ENCODE data around the gene ITPR2.
"Not testable (repeated sequence)": the region's sequence is repeated elsewhere in the genome, so short reads cannot be mapped to it uniquely, and the experiment has no call there.

The ITPR2 gene

GRCh38 chr12:26867080-26867479 lies 34.1 kb upstream of the ITPR2 start:
- ChIA-PET CTCF (interaction anchor here (0.7 kb wide), 1 partner anchor 22 kb away, joined by 6 read pairs; no protein-coding TSS in a partner anchor), POLR2A (no interaction called here)
- TF ChIP-seq NFRKB (IDR thresholded peaks at IDR 0.05) (no peak), FOXM1 (IDR thresholded peaks at IDR 0.05; ENCODE audit: borderline replicate concordance) (no peak), FOXA1 (IDR thresholded peaks at IDR 0.05) (no peak), LEF1 (IDR thresholded peaks at IDR 0.05; ENCODE audit: borderline replicate concordance) (no peak), CTBP1 (IDR thresholded peaks at IDR 0.05; ENCODE audit: borderline replicate concordance) (no peak), L3MBTL2 (conservative IDR thresholded peaks at IDR 0.05) (no peak), ZNF384 (IDR thresholded peaks at IDR 0.05) (no peak), PKNOX1 (IDR thresholded peaks at IDR 0.05) (no peak), HDGF (IDR thresholded peaks at IDR 0.05; ENCODE audit: borderline replicate concordance) (no peak), ARNT (IDR thresholded peaks at IDR 0.05) (no peak), SUZ12 (IDR thresholded peaks at IDR 0.05) (no peak), TARDBP (IDR thresholded peaks at IDR 0.05) (no peak), ELF4 (IDR thresholded peaks at IDR 0.05) (no peak), SP1 (IDR thresholded peaks at IDR 0.05) (no peak), FOXK2 (IDR thresholded peaks at IDR 0.05) (no peak), BHLHE40 (IDR thresholded peaks at IDR 0.05; ENCODE audit: borderline replicate concordance) (no peak)
- no peak for DNase-seq (ENCODE audit: extremely low spot score)

- no peak for DNase-seq (ENCODE audit: extremely low spot score)
- ChIA-PET CTCF (interaction anchor here (0.9 to 1.4 kb wide), 2 partner anchors 31 to 152 kb away, joined by 3 read pairs; no protein-coding TSS in a partner anchor), POLR2A (no interaction called here)
- TF ChIP-seq ELF4 (IDR thresholded peaks at IDR 0.05) = no peak
- TF ChIP-seq L3MBTL2 (conservative IDR thresholded peaks at IDR 0.05) = 0 out of 2 replicates have a peak, but pooled peaks have one; percentile 12
These were observed 30.5 kb upstream of the ITPR2 start for GRCh38 chr12:26863515-26863914.

- DNase-seq (ENCODE audit: extremely low spot score); POLR2A ChIA-PET: not testable (repeated sequence)
- CTCF ChIA-PET = interaction anchor here (0.9 to 1.4 kb wide), 2 partner anchors 31 to 153 kb away, joined by 3 read pairs; no protein-coding TSS in a partner anchor
These were observed 29.8 kb upstream of the ITPR2 start for GRCh38 chr12:26862787-26863186.

GRCh38 chr12:26861690-26862089 lies 28.7 kb upstream of the ITPR2 start:
- CTCF ChIA-PET = no interaction called here
- POLR2A ChIA-PET = no interaction called here
- DNase-seq (ENCODE audit: extremely low spot score) = no peak
- TF ChIP-seq CTBP1 (IDR thresholded peaks at IDR 0.05; ENCODE audit: borderline replicate concordance) (no peak), FOXM1 (IDR thresholded peaks at IDR 0.05; ENCODE audit: borderline replicate concordance) (no peak), TARDBP (IDR thresholded peaks at IDR 0.05) (no peak), ELF4 (IDR thresholded peaks at IDR 0.05) (no peak), L3MBTL2 (conservative IDR thresholded peaks at IDR 0.05) (no peak), HDGF (IDR thresholded peaks at IDR 0.05; ENCODE audit: borderline replicate concordance) (no peak), PKNOX1 (IDR thresholded peaks at IDR 0.05) (no peak), FOXA1 (IDR thresholded peaks at IDR 0.05) (no peak), FOXK2 (IDR thresholded peaks at IDR 0.05) (no peak)

- CTCF ChIA-PET = interaction anchor here (0.7 to 0.9 kb wide), 2 partner anchors 28 to 158 kb away, joined by 3 read pairs; no protein-coding TSS in a partner anchor
These were observed 24.6 kb upstream of the ITPR2 start for GRCh38 chr12:26857465-26858176.

GRCh38 chr12:26855337-26855736 lies 22.3 kb upstream of the ITPR2 start:
- no peak for DNase-seq (ENCODE audit: extremely low spot score)
- CTCF ChIA-PET = interaction anchor here (1.2 kb wide), 1 partner anchor 31 kb away, joined by 5 read pairs; no protein-coding TSS in a partner anchor
- POLR2A ChIA-PET = no interaction called here
- no peak for TF ChIP-seq HDGF (IDR thresholded peaks at IDR 0.05; ENCODE audit: borderline replicate concordance)
- TF ChIP-seq FOXM1 (IDR thresholded peaks at IDR 0.05; ENCODE audit: borderline replicate concordance) = no peak
- TF ChIP-seq ELF4 (IDR thresholded peaks at IDR 0.05) = no peak
- no peak for TF ChIP-seq SP1 (IDR thresholded peaks at IDR 0.05)
- TF ChIP-seq ZNF384 (IDR thresholded peaks at IDR 0.05) = no peak
- no peak for TF ChIP-seq LEF1 (IDR thresholded peaks at IDR 0.05; ENCODE audit: borderline replicate concordance)
- TF ChIP-seq L3MBTL2 (conservative IDR thresholded peaks at IDR 0.05) = no peak
- no peak for TF ChIP-seq FOXK2 (IDR thresholded peaks at IDR 0.05)
- TF ChIP-seq TARDBP (IDR thresholded peaks at IDR 0.05) = no peak
- TF ChIP-seq BHLHE40 (IDR thresholded peaks at IDR 0.05; ENCODE audit: borderline replicate concordance) = no peak
- no peak for TF ChIP-seq PKNOX1 (IDR thresholded peaks at IDR 0.05)
- TF ChIP-seq FOXA1 (IDR thresholded peaks at IDR 0.05) = no peak
- TF ChIP-seq SUZ12 (IDR thresholded peaks at IDR 0.05) = no peak
- no peak for TF ChIP-seq CTBP1 (IDR thresholded peaks at IDR 0.05; ENCODE audit: borderline replicate concordance)
- no peak for TF ChIP-seq ARNT (IDR thresholded peaks at IDR 0.05)
- no peak for TF ChIP-seq NFRKB (IDR thresholded peaks at IDR 0.05)

More at GRCh38 chr12:26857465-26858176, 24.6 kb upstream of the ITPR2 start:
- POLR2A ChIA-PET = no interaction called here
- TF ChIP-seq ELF4 (IDR thresholded peaks at IDR 0.05) (no peak), TARDBP (IDR thresholded peaks at IDR 0.05) (no peak), FOXA1 (IDR thresholded peaks at IDR 0.05) (no peak), BHLHE40 (IDR thresholded peaks at IDR 0.05; ENCODE audit: borderline replicate concordance) (no peak), SP1 (IDR thresholded peaks at IDR 0.05) (no peak), PKNOX1 (IDR thresholded peaks at IDR 0.05) (peak; percentile 88), FOXM1 (IDR thresholded peaks at IDR 0.05; ENCODE audit: borderline replicate concordance) (no peak), SUZ12 (IDR thresholded peaks at IDR 0.05) (no peak)
- DNase-seq (ENCODE audit: extremely low spot score) = no peak
